Measurements from ENCODE around the gene SERPINA5. TPM values are rescaled to one million over a fixed set of nuclear protein-coding genes. Genes with fewer than 3 reads are reported as not detected.

Gene SERPINA5
- total and polyA plus RNA-seq, 2 of the 13 experiments (the other 11 are each of a cell fraction or from before 2014, with no cell fraction given): 449 to 498 TPM

GRCh38 chr14:94601884-94602391 lies 20.7 kb downstream of the SERPINA5 start (continued):
- TF ChIP-seq ZBTB4 (CRISPR knock-in tag; IDR thresholded peaks at IDR 0.05; ENCODE audit: borderline replicate concordance) (no peak), REL (CRISPR knock-in tag; conservative IDR thresholded peaks at IDR 0.05) (no peak), HNRNPH1 (optimal IDR thresholded peaks at IDR 0.05; ENCODE audit: low read depth, low read length) (no peak), HNF4G (IDR thresholded peaks at IDR 0.05; ENCODE audit: borderline replicate concordance, low read depth, low read length) (0 out of 2 replicates have a peak, but pooled peaks have one; percentile 7), HNF4G (CRISPR knock-in tag; IDR thresholded peaks at IDR 0.05; ENCODE audit: borderline replicate concordance, low read depth) (no peak), ZNF484 (CRISPR knock-in tag; IDR thresholded peaks at IDR 0.05; ENCODE audit: borderline replicate concordance, low read depth) (no peak), TGIF2 (CRISPR knock-in tag; IDR thresholded peaks at IDR 0.05) (no peak), CEBPZ (IDR thresholded peaks at IDR 0.05; ENCODE audit: low read length) (no peak), SMARCE1 (IDR thresholded peaks at IDR 0.05; ENCODE audit: borderline replicate concordance) (no peak), ZNF232 (CRISPR knock-in tag; IDR thresholded peaks at IDR 0.05; ENCODE audit: borderline replicate concordance) (no peak), NPAS2 (CRISPR knock-in tag; IDR thresholded peaks at IDR 0.05; ENCODE audit: borderline replicate concordance) (no peak), GATAD1 (CRISPR knock-in tag; IDR thresholded peaks at IDR 0.05) (no peak), HDAC1 (CRISPR knock-in tag; IDR thresholded peaks at IDR 0.05) (0 out of 2 replicates have a peak, but pooled peaks have one; percentile 24), ZBTB1 (CRISPR knock-in tag; IDR thresholded peaks at IDR 0.05; ENCODE audit: borderline replicate concordance) (no peak), ZNF317 (CRISPR knock-in tag; IDR thresholded peaks at IDR 0.05) (no peak; the same call in 1 of the 2 replicates), ZNF772 (CRISPR knock-in tag; IDR thresholded peaks at IDR 0.05) (no peak), HMG20B (CRISPR knock-in tag; conservative IDR thresholded peaks at IDR 0.05) (no peak), ATF4 (CRISPR knock-in tag; IDR thresholded peaks at IDR 0.05) (no peak), KLF11 (CRISPR knock-in tag; IDR thresholded peaks at IDR 0.05) (peak; percentile 49; the same call in 1 of the 2 replicates), NR1H2 (CRISPR knock-in tag; IDR thresholded peaks at IDR 0.05; ENCODE audit: borderline replicate concordance, low read depth) (no peak), ATF1 (CRISPR knock-in tag; IDR thresholded peaks at IDR 0.05) (no peak), RFXANK (CRISPR knock-in tag; IDR thresholded peaks at IDR 0.05) (no peak), JUND (CRISPR knock-in tag; IDR thresholded peaks at IDR 0.05) (peak; percentile 17; the same call in 1 of the 2 replicates), RFX1 (IDR thresholded peaks at IDR 0.05) (no peak), ZNF543 (CRISPR knock-in tag; IDR thresholded peaks at IDR 0.05) (no peak), POLR2AphosphoS5 (IDR thresholded peaks at IDR 0.05; ENCODE audit: low read depth, low read length) (no peak), ZNF709 (CRISPR knock-in tag; IDR thresholded peaks at IDR 0.05) (no peak)
